GM10266 (cell line): Measurements from ENCODE around the gene TBC1D10A.
A peak's percentile ranks its signal among the peaks of the same experiment; 100 is the strongest.

Source experiments
- DNase-seq: peaks from one replicate; pipeline ENCODE4 v3.0.0; 2012; ENCODE audit errors: extremely low spot score
- CTCF ChIP-seq: IDR thresholded peaks from 2 replicates; pipeline ENCODE4 v1.5.1; 2012; ENCODE audit warnings: mild to moderate bottlenecking, low read depth; ENCODE audit not compliant: control insufficient read depth, insufficient read depth; ENCODE audit errors: missing control alignments

Gene TBC1D10A

GRCh38 chr22:30357650-30358215, 31.0 kb upstream of the TBC1D10A start:
- TF ChIP-seq CTCF: no peak

GRCh38 chr22:30357236-30357570, 30.5 kb upstream of the TBC1D10A start:
- no peak for TF ChIP-seq CTCF
- no peak for DNase-seq

More at GRCh38 chr22:30357650-30358215, 31.0 kb upstream of the TBC1D10A start:
- no peak for DNase-seq

- peak; percentile 95 for DNase-seq
- TF ChIP-seq CTCF: no peak
Observed at GRCh38 chr22:30356449-30357235, 29.9 kb upstream of the TBC1D10A start, which contains the start of the genes CCDC157 and SF3A1. CCDC157 (plus strand) TSS chr22:30357007; CDS start chr22:30366001, 8,994 bp downstream. SF3A1 (minus strand) TSS chr22:30356894; CDS start chr22:30356792, 102 bp downstream.

GRCh38 chr22:30354644-30355043, 27.9 kb upstream of the TBC1D10A start:
- no peak for TF ChIP-seq CTCF
- DNase-seq: no peak

GRCh38 chr22:30351226-30351625, 24.5 kb upstream of the TBC1D10A start:
- DNase-seq: no peak
- no peak for TF ChIP-seq CTCF

GRCh38 chr22:30348809-30349208, 22.1 kb upstream of the TBC1D10A start:
- DNase-seq: no peak
- TF ChIP-seq CTCF: no peak

GRCh38 chr22:30348404-30348803, 21.7 kb upstream of the TBC1D10A start:
- TF ChIP-seq CTCF: no peak
- no peak for DNase-seq
